Lung (tissue), 12 donors: ENCODE results near the gene LITAF. TPM values are rescaled to one million over a fixed set of nuclear protein-coding genes. Genes with fewer than 3 reads are reported as not detected.
"Not testable (repeated sequence)": the region's sequence is repeated elsewhere in the genome, so short reads cannot be mapped to it uniquely, and the experiment has no call there.

Source experiments
- ATAC-seq: fragments of 200-7000 bp; cut with Tn5 transposase; one replicate; pipeline ENCODE4 v1.9.1; 2020; ENCODE audit warnings: moderate number of reproducible peaks; ENCODE audit not compliant: insufficient read depth, low FRiP score
- DNase-seq, 3 donors: peaks; one replicate each; pipeline ENCODE4 v3.0.0-alpha.2; 2013 to 2017
- H3K27ac ChIP-seq, 2 donors: one replicate each; pipeline ENCODE4 v1.5.1; 2013; ENCODE audit warnings: mild to moderate bottlenecking in 2 of 2, moderate library complexity in 2 of 2, control low read depth in 1 of 2, inconsistent platforms in 1 of 2, low read depth in 1 of 2, low read length in 1 of 2
- H3K27me3 ChIP-seq, 3 donors: one replicate each; pipeline ENCODE4 v1.5.1; 2013; ENCODE audit warnings: low read length in 2 of 3; ENCODE audit not compliant: control insufficient read depth in 3 of 3, insufficient read depth in 3 of 3
- H3K36me3 ChIP-seq, 4 donors: one replicate each; pipeline ENCODE4 v1.5.1; 2013; ENCODE audit warnings: low read length in 4 of 4, mild to moderate bottlenecking in 1 of 4, moderate library complexity in 1 of 4; ENCODE audit not compliant: control insufficient read depth in 4 of 4, insufficient read depth in 4 of 4
- H3K4me1 ChIP-seq, 5 donors: one replicate each; pipeline ENCODE4 v1.5.1; 2013; ENCODE audit warnings: low read length in 5 of 5, mild to moderate bottlenecking in 2 of 5, moderate library complexity in 1 of 5; ENCODE audit not compliant: control insufficient read depth in 5 of 5, insufficient read depth in 5 of 5
- H3K4me3 ChIP-seq: one replicate; pipeline ENCODE4 v1.5.1; 2013; ENCODE audit warnings: mild to moderate bottlenecking, control low read depth, moderate library complexity
- H3K9ac ChIP-seq, 2 donors: one replicate each; pipeline ENCODE4 v1.5.1; 2013; ENCODE audit warnings: low read length in 2 of 2, control low read depth in 1 of 2; ENCODE audit not compliant: insufficient read depth in 1 of 2
- H3K9me3 ChIP-seq, 4 donors: one replicate each; pipeline ENCODE4 v1.5.1; 2013; ENCODE audit warnings: low read length in 3 of 4, mild to moderate bottlenecking in 1 of 4, moderate library complexity in 1 of 4; ENCODE audit not compliant: control insufficient read depth in 4 of 4, insufficient read depth in 3 of 4
- CTCF ChIP-seq: IDR thresholded peaks from 2 replicates; pipeline ENCODE4 v1.5.1; 2012; ENCODE audit warnings: mild to moderate bottlenecking; ENCODE audit errors: control extremely low read depth, extremely low read depth
- WGBS, 2 donors: extraction: QIAGEN DNeasy Blood & Tissue Kit; methylation state at CpG; one replicate each; pipeline ENCODE4 v1.1.7; 2013; 5-methylcytosine and 5-hydroxymethylcytosine counted together
- polyA plus RNA-seq, 2 donors: library from polyadenylated mRNA; stranded (reverse); fragments of 200-250 nt; gene quantifications; one replicate each; pipeline ENCODE4 v1.2.1, GENCODE V29; 2013
- total RNA-seq, 2 donors: library from RNA; depleted of rRNA in 1 of 2; stranded (reverse); fragments of >200 nt in 1 of 2; gene quantifications; one replicate each; pipeline ENCODE4 v1.2.1, GENCODE V29; 2014 to 2021
- donor health status: control.
- donor health status: control.
- donor health status: Bipolar disorder and iron deficiency.
- donor health status: healthy.
- donor health status: DM: yes; HTN: yes; CAD: no.

The LITAF gene
- total and polyA plus RNA-seq, 4 donors = 66.4 to 406 (median 146) TPM

- DNase-seq = no peak
- no peak overlapping the region for H3K9ac ChIP-seq
- no peak overlapping the region for H3K27ac ChIP-seq
- no peaks in the 10 kb centered on the region for H3K27me3 ChIP-seq
- no peak for ATAC-seq
- 38 to 57% methylated on average over 12 of the region's 12 CpGs for WGBS, 2 donors
- no peak overlapping the region for H3K4me3 ChIP-seq
- no peaks in the 10 kb centered on the region for H3K9me3 ChIP-seq
- H3K4me1 ChIP-seq = no peaks in the 10 kb centered on the region
- H3K36me3 ChIP-seq = no peaks in the 10 kb centered on the region
- no peak for TF ChIP-seq CTCF
Measured at GRCh38 chr16:11506741-11507305, 79.9 kb downstream of the LITAF start.

GRCh38 chr16:11504261-11504660 is 82.5 kb downstream of the LITAF start:
- DNase-seq, H3K27me3 ChIP-seq, H3K4me1 ChIP-seq, H3K4me3 ChIP-seq, H3K9me3 ChIP-seq, ATAC-seq, H3K27ac ChIP-seq, H3K9ac ChIP-seq, H3K36me3 ChIP-seq: not testable (repeated sequence)
- 65 to 78% methylated on average over 13 of the region's 13 CpGs for WGBS, 2 donors

GRCh38 chr16:11503566-11503965 is 83.2 kb downstream of the LITAF start:
- no peak for DNase-seq
- no peaks in the 10 kb centered on the region for H3K4me1 ChIP-seq
- no peak overlapping the region for H3K4me3 ChIP-seq
- TF ChIP-seq CTCF = no peak
- WGBS, 2 donors = 34 to 57% methylated on average over 10 of the region's 10 CpGs
- no peaks in the 10 kb centered on the region for H3K9me3 ChIP-seq
- no peaks in the 10 kb centered on the region for H3K36me3 ChIP-seq
- no peak for ATAC-seq
- H3K27ac ChIP-seq = no peak overlapping the region
- H3K9ac ChIP-seq = no peak overlapping the region
- no peaks in the 10 kb centered on the region for H3K27me3 ChIP-seq

- no peak overlapping the region for H3K27ac ChIP-seq
- no peak overlapping the region for H3K4me3 ChIP-seq
- no peak overlapping the region for H3K9ac ChIP-seq
- DNase-seq (no peak), ATAC-seq (no peak)
- WGBS, 2 donors = 67 to 72% methylated on average over 4 of the region's 4 CpGs
- no peaks in the 10 kb centered on the region for H3K36me3 ChIP-seq
- H3K9me3 ChIP-seq = no peaks in the 10 kb centered on the region
- no peaks in the 10 kb centered on the region for H3K27me3 ChIP-seq
- TF ChIP-seq CTCF = no peak
- peaks cover 0 to 9% (median 0%) of the 10 kb centered on the region in 5 donors for H3K4me1 ChIP-seq
Measured at GRCh38 chr16:11502239-11502638, 84.5 kb downstream of the LITAF start.
